GM12878 (cell line): ENCODE results near the gene FLT1. TPM values are rescaled to one million over a fixed set of nuclear protein-coding genes. Genes with fewer than 3 reads are reported as not detected.

Experiments used
- ATAC-seq: fragments of 200-7000 bp; cut with Tn5 transposase; 3 replicates; pipeline ENCODE4 v1.9.1; 2020; ENCODE audit warnings: mild to moderate bottlenecking, moderate library complexity
- BruUV-seq: library from RNA; stranded (reverse); fragments of 400-500 nt; replicated peaks from 2 replicates; lab custom pipeline; 2021; lab: Mats Ljungman, UMichigan
- CTCF ChIA-PET: fragments of 300-600 bp; sonication (Branson Sonifier 250); formaldehyde crosslinking; extraction: SDS; loops from one replicate; lab custom pipeline; 2021; ENCODE audit warnings: inconsistent platforms; lab: Yijun Ruan, JAX
- POLR2A ChIA-PET: fragments of 350-600 bp; formaldehyde crosslinking; extraction: SDS; loops from one replicate; lab custom pipeline; 2021; ENCODE audit warnings: inconsistent platforms; lab: Charles Lee
- RAD21 ChIA-PET: fragments of 300-600 bp; sonication (Branson Sonifier 250); formaldehyde crosslinking; loops from one replicate; lab custom pipeline; 2023; ENCODE audit warnings: antibody characterized with exemption; ENCODE audit not compliant: unreplicated experiment; lab: Charles Lee
- SMC1A ChIA-PET: fragments of 300-600 bp; sonication (Branson Sonifier 250); formaldehyde crosslinking; loops from one replicate; lab custom pipeline; 2023; ENCODE audit not compliant: unreplicated experiment, uncharacterized antibody; lab: Charles Lee
- DNase-seq: peaks from one replicate; pipeline ENCODE4 v3.0.0-alpha.2; 2011; ENCODE audit warnings: low read depth, low spot score
- FAIRE-seq: peaks from 3 replicates; lab custom pipeline; 2011; peaks lifted over from hg19 to GRCh38; lab: Jason Lieb, UNC
- H2AFZ ChIP-seq: 2 replicates; pipeline ENCODE4 v1.6.0; 2011; ENCODE audit warnings: low read depth, low read length, control low read depth; ENCODE audit not compliant: control insufficient read depth
- H3K27ac ChIP-seq: 2 replicates; pipeline ENCODE4 v1.5.1; 2011; ENCODE audit warnings: control low read depth; ENCODE audit not compliant: control insufficient read depth, insufficient read depth
- H3K27me3 ChIP-seq, 2 experiments: replicated peaks in 1 of 2; 2 replicates each; pipeline versions ENCODE4 v1.6.0 to v1.6.1; 2011; ENCODE audit warnings: low read length in 1 of 2; ENCODE audit not compliant: control insufficient read depth in 2 of 2, insufficient read depth in 2 of 2
- H3K36me3 ChIP-seq, 2 experiments: 2 replicates each; pipeline ENCODE4 v1.5.1; 2011; ENCODE audit warnings: low read length in 1 of 2; ENCODE audit not compliant: control insufficient read depth in 2 of 2, insufficient read depth in 2 of 2
- H3K4me1 ChIP-seq: 2 replicates; pipeline ENCODE4 v1.6.1; 2011; ENCODE audit warnings: mild to moderate bottlenecking, low read length, moderate library complexity, mixed read lengths; ENCODE audit not compliant: control insufficient read depth, insufficient read depth
- H3K4me2 ChIP-seq: 2 replicates; pipeline ENCODE4 v1.6.0; 2011; ENCODE audit warnings: control low read depth; ENCODE audit not compliant: control insufficient read depth, insufficient read depth
- H3K4me3 ChIP-seq: fragments of 200-600 bp; sonication (generic); 2 replicates; pipeline ENCODE4 v1.5.1; 2016
- H3K79me2 ChIP-seq: 2 replicates; pipeline ENCODE4 v1.6.0; 2011; ENCODE audit warnings: low read length; ENCODE audit not compliant: control insufficient read depth, insufficient read depth
- H3K9ac ChIP-seq: 2 replicates; pipeline ENCODE4 v1.8.0; 2011; ENCODE audit warnings: low read length, control low read depth, mixed read lengths; ENCODE audit not compliant: control insufficient read depth, insufficient read depth
- H3K9me3 ChIP-seq: replicated peaks from 3 replicates; pipeline ENCODE4 v1.5.1; 2011; ENCODE audit warnings: mild to moderate bottlenecking, low read length; ENCODE audit not compliant: control insufficient read depth, insufficient read depth
- H4K20me1 ChIP-seq: 2 replicates; pipeline ENCODE4 v1.6.0; 2011; ENCODE audit not compliant: control insufficient read depth, insufficient read depth
- SREBF2 ChIP-seq: IDR thresholded peaks from 2 replicates; pipeline ENCODE4 v1.6.1; 2012; ENCODE audit warnings: mild to moderate bottlenecking, low read length
- YY1 ChIP-seq: IDR thresholded peaks from 2 replicates; pipeline ENCODE4 v1.6.1; 2011; ENCODE audit warnings: low read depth, mild to moderate bottlenecking, low read length
- WGBS: methylation state at CpG from one replicate; pipeline ENCODE4 v1.1.6; 2016; ENCODE audit warnings: low lambda C conversion rate; ENCODE audit not compliant: insufficient replicate concordance, insufficient coverage; ENCODE audit errors: missing lambda C conversion rate; 5-methylcytosine and 5-hydroxymethylcytosine counted together
- in situ Hi-C: fragments of 300-500 bp; cut with MboI; formaldehyde crosslinking; loops from 9 replicates; pipeline ENCODE4 v1.14.3; 2018; ENCODE audit warnings: mixed read lengths
- intact Hi-C: fragments of 100-400 bp; cut with micrococcal nuclease; formaldehyde crosslinking; loops from one replicate; pipeline ENCODE4 v1.14.2; 2022; ENCODE audit not compliant: unreplicated experiment
- polyA plus RNA-seq, 11 experiments: library from polyadenylated mRNA; depleted of rRNA in 4 of 11; unstranded in 6 of 11; stranded (reverse) in 5 of 11; fragments of >200 nt; fragmentation: Nextera tagmentation in 4 of 11; fragmentation: Illumina TruSeq in 1 of 11; extraction: Ambion mirVana in 4 of 11; extraction: Trizol in 1 of 11; gene quantifications; 1 replicate in 1 of 11; 2 replicates in 10 of 11; pipeline versions ENCODE4 v1.2.1 to v1.2.3, GENCODE V29; 2011 to 2016; ENCODE audit warnings: inconsistent platforms in 2 of 11, missing spikeins in 2 of 11, low read depth in 1 of 11
- total RNA-seq, 4 experiments: library from RNA; depleted of rRNA in 3 of 4; stranded (reverse); fragments of >200 nt in 3 of 4; fragmentation: Illumina TruSeq in 1 of 4; extraction: Trizol in 1 of 4; gene quantifications; 2 replicates each; pipeline versions ENCODE4 v1.2.1 to v1.2.3, GENCODE V29; 2013 to 2021
- TF ChIP-seq, protein P1 (sequence below), 3 experiments: IDR thresholded peaks in 2 of 3; conservative IDR thresholded peaks in 1 of 3; 2 replicates each; pipeline ENCODE4 v1.5.1; 2011; ENCODE audit warnings: low read depth in 3 of 3, low read length in 3 of 3, mild to moderate bottlenecking in 3 of 3, control low read depth in 2 of 3, moderate library complexity in 2 of 3, inconsistent platforms in 1 of 3, mixed read lengths in 1 of 3; ENCODE audit not compliant: control insufficient read depth in 2 of 3, insufficient read depth in 1 of 3; ENCODE audit errors: extremely low read depth in 1 of 3

The FLT1 gene
- total and polyA plus RNA-seq, 10 of the 15 experiments (the other 5 are each of a cell fraction or from before 2014, with no cell fraction given) = 0.55 to 5.6 (median 0.84) TPM

DNA sequence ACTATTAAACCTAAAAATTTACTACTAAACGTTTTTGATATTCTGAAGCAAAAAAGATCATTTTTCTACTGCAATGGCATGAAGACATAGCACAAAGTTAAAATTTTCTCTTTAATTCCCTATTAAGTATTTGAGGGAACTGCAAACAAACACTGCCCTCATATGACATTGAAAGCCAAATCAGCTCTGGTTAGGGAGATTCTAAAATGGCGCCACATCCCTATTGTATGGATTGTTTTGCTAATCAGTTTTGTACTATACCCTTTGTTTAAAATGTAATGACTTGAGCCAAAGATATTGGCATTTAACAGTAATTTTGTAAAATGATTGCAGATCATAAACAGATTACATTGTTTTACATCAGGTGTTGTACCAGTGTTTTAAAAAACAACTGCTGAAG is 65.8 kb downstream of the FLT1 start:
- CTCF ChIA-PET = interaction anchor here (1.1 to 1.7 kb wide), 5 partner anchors 19 to 227 kb away, joined by 3 to 9 read pairs (median 4); no protein-coding TSS in a partner anchor
- Histone ChIP-seq H3K9me3 (no peaks in the 10 kb centered on the region; the same call in 2 of the 3 replicates), H3K79me2 (no peaks in the 10 kb centered on the region; the same call in 1 of the 2 replicates), H3K27me3 (no peaks in the 10 kb centered on the region), H2AFZ (no peak overlapping the region)
- 85% methylated on average over 2 of the region's 2 CpGs for WGBS
- RAD21 ChIA-PET = interaction anchor here (0.7 to 1.7 kb wide), 10 partner anchors 15 to 230 kb away, joined by 3 to 9 read pairs (median 5); partner anchors contain the start of gene POMP
- SMC1A ChIA-PET = interaction anchor here (1.2 to 2.0 kb wide), 9 partner anchors 11 to 229 kb away, joined by 3 to 9 read pairs (median 5); partner anchors contain the start of gene POMP
- TF ChIP-seq YY1 = peak; percentile 77; the same call in 1 of the 2 replicates
- TF ChIP-seq, protein P1, sequence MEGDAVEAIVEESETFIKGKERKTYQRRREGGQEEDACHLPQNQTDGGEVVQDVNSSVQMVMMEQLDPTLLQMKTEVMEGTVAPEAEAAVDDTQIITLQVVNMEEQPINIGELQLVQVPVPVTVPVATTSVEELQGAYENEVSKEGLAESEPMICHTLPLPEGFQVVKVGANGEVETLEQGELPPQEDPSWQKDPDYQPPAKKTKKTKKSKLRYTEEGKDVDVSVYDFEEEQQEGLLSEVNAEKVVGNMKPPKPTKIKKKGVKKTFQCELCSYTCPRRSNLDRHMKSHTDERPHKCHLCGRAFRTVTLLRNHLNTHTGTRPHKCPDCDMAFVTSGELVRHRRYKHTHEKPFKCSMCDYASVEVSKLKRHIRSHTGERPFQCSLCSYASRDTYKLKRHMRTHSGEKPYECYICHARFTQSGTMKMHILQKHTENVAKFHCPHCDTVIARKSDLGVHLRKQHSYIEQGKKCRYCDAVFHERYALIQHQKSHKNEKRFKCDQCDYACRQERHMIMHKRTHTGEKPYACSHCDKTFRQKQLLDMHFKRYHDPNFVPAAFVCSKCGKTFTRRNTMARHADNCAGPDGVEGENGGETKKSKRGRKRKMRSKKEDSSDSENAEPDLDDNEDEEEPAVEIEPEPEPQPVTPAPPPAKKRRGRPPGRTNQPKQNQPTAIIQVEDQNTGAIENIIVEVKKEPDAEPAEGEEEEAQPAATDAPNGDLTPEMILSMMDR (IDR thresholded peaks at IDR 0.05 in 2 of 3, conservative IDR thresholded peaks at IDR 0.05 in 1 of 3; ENCODE audit: control insufficient read depth in 2 of 3, extremely low read depth in 1 of 3, insufficient read depth in 1 of 3, low read depth in 3 of 3, low read length in 3 of 3) = 0 out of 6 replicates have a peak, but pooled peaks of 1 of the 3 experiments have one; percentile 2
- no peak for TF ChIP-seq SREBF2
- TF ChIP-seq, all 136 proteins: peak for 2
- in situ Hi-C loops (no loop called here), intact Hi-C loops (loop anchor here (1.0 to 2.0 kb wide), 2 partner anchors 28 to 230 kb away; partner anchors contain the start of gene POMP)
- peaks cover 0 to 4% of the 10 kb centered on the region in 2 experiments; a peak in 1 of 4 replicates for H3K36me3 ChIP-seq
- FAIRE-seq (no peak), ATAC-seq (peak; percentile 60), DNase-seq (no peak)
- peak overlapping the region; percentile 96 for H3K27ac ChIP-seq
- peaks cover 18% of the 10 kb centered on the region; the same call in 1 of the 2 replicates for H3K4me1 ChIP-seq
- H4K20me1 ChIP-seq = no peaks in the 10 kb centered on the region
- peak overlapping the region; percentile 72 for H3K9ac ChIP-seq
- H3K4me2 ChIP-seq = peak overlapping the region; percentile 89
- no TSS peak for BruUV-seq
- H3K4me3 ChIP-seq = peak overlapping the region; percentile 58; the same call in 1 of the 2 replicates
- POLR2A ChIA-PET = interaction anchor here (1.0 kb wide), 1 partner anchor 228 kb away, joined by 3 read pairs; no protein-coding TSS in a partner anchor
